LNCAP (cell line): ENCODE data around the gene IRS1.

Source experiments
- CTCF ChIP-seq: fragments of 450-650 bp; IDR thresholded peaks from 2 replicates; pipeline ENCODE4 v1.5.1; 2017; ENCODE audit warnings: mild to moderate bottlenecking

Gene IRS1

GRCh38 chr2:226797289-226797988 is 2.2 kb downstream of the IRS1 start:
- no peak for TF ChIP-seq CTCF

- no peak for TF ChIP-seq CTCF
Observed at GRCh38 chr2:226796840-226797288, 2.8 kb downstream of the IRS1 start.

- TF ChIP-seq CTCF: no peak
Observed at GRCh38 chr2:226796012-226796839, 3.4 kb downstream of the IRS1 start.

- no peak for TF ChIP-seq CTCF
Observed at GRCh38 chr2:226795281-226796011, 4.2 kb downstream of the IRS1 start.

- no peak for TF ChIP-seq CTCF
Observed at GRCh38 chr2:226794751-226795171, 4.9 kb downstream of the IRS1 start.

GRCh38 chr2:226794196-226794661 is 5.4 kb downstream of the IRS1 start:
- no peak for TF ChIP-seq CTCF

GRCh38 chr2:226793646-226794045 is 6.0 kb downstream of the IRS1 start:
- TF ChIP-seq CTCF: no peak
